Stimulated activated naive CD8-positive, alpha-beta T cell treated with anti-CD3 and anti-CD28 coated beads, Interleukin-15, amount 100 ng/mL, for 72 hours (primary cell): Measurements from ENCODE around the gene PPIB.
A peak's percentile ranks its signal among the peaks of the same experiment; 100 is the strongest.
"Not testable (repeated sequence)": the region's sequence is repeated elsewhere in the genome, so short reads cannot be mapped to it uniquely, and the experiment has no call there.

ENCODE experiments used
- ATAC-seq: fragments of 150-1000 bp; cut with Tn5 transposase; 2 replicates; pipeline ENCODE4 v1.10.0; 2021; ENCODE audit warnings: mild to moderate bottlenecking, moderate library complexity
- DNase-seq, 2 donors: peaks; one replicate each; pipeline ENCODE4 v3.0.0; 2021 to 2022
- H3K27ac Mint-ChIP-seq, 2 donors: one replicate each; pipeline ENCODE4 v1.8.0; 2022; ENCODE audit warnings: mild to moderate bottlenecking in 2 of 2, mixed read lengths in 2 of 2, moderate library complexity in 2 of 2
- H3K27me3 Mint-ChIP-seq: one replicate; pipeline ENCODE4 v1.8.0; 2022; ENCODE audit warnings: mixed read lengths
- H3K4me1 Mint-ChIP-seq: one replicate; pipeline ENCODE4 v1.8.0; 2022; ENCODE audit warnings: mild to moderate bottlenecking, mixed read lengths
- H3K4me3 Mint-ChIP-seq, 2 donors: one replicate each; pipeline ENCODE4 v1.8.0; 2022; ENCODE audit warnings: mild to moderate bottlenecking in 2 of 2, mixed read lengths in 2 of 2, moderate library complexity in 1 of 2
- H3K9me3 Mint-ChIP-seq, 2 donors: one replicate each; pipeline ENCODE4 v1.8.0; 2022; ENCODE audit warnings: mixed read lengths in 2 of 2

Gene PPIB

GRCh38 chr15:64133623-64134344 lies 29.0 kb downstream of the PPIB start:
- ATAC-seq (no peak), DNase-seq (no peak)
- H3K9me3 Mint-ChIP-seq: no peaks in the 10 kb centered on the region
- no peak overlapping the region for H3K4me3 Mint-ChIP-seq
- no peaks in the 10 kb centered on the region for H3K27me3 Mint-ChIP-seq
- no peak overlapping the region for H3K27ac Mint-ChIP-seq
- H3K4me1 Mint-ChIP-seq: no peaks in the 10 kb centered on the region

GRCh38 chr15:64132217-64132616 lies 30.6 kb downstream of the PPIB start:
- ATAC-seq: no peak
- Mint-ChIP-seq H3K27ac (peak overlapping the region in 1 of 2 donors; percentile 88), H3K4me1 (no peaks in the 10 kb centered on the region)

GRCh38 chr15:64131547-64131946 lies 31.3 kb downstream of the PPIB start:
- DNase-seq: no peak
- H3K4me1 Mint-ChIP-seq: no peaks in the 10 kb centered on the region
- no peaks in the 10 kb centered on the region for H3K27me3 Mint-ChIP-seq
- no peaks in the 10 kb centered on the region for H3K9me3 Mint-ChIP-seq
- no peak for ATAC-seq
- no peak overlapping the region for H3K4me3 Mint-ChIP-seq
- H3K27ac Mint-ChIP-seq: peak overlapping the region in 1 of 2 donors; percentile 75

More at GRCh38 chr15:64132217-64132616, 30.6 kb downstream of the PPIB start:
- Mint-ChIP-seq H3K27me3 (no peaks in the 10 kb centered on the region), H3K4me3 (no peak overlapping the region), H3K9me3 (no peaks in the 10 kb centered on the region)
- DNase-seq: no peak

- no peak overlapping the region for H3K4me3 Mint-ChIP-seq
- no peaks in the 10 kb centered on the region for H3K4me1 Mint-ChIP-seq
- DNase-seq (no peak), ATAC-seq (no peak)
- H3K27ac Mint-ChIP-seq: no peak overlapping the region
- no peaks in the 10 kb centered on the region for H3K27me3 Mint-ChIP-seq
- no peaks in the 10 kb centered on the region for H3K9me3 Mint-ChIP-seq
Measured at GRCh38 chr15:64130159-64130558, 32.7 kb downstream of the PPIB start.

GRCh38 chr15:64127521-64128270 lies 35.1 kb downstream of the PPIB start:
- H3K4me1 Mint-ChIP-seq: no peaks in the 10 kb centered on the region
- no peaks in the 10 kb centered on the region for H3K9me3 Mint-ChIP-seq
- no peak overlapping the region for H3K4me3 Mint-ChIP-seq
- no peak for DNase-seq
- peak overlapping the region in 1 of 2 donors; percentile 62 for H3K27ac Mint-ChIP-seq
- H3K27me3 Mint-ChIP-seq: no peaks in the 10 kb centered on the region
- ATAC-seq: no peak

GRCh38 chr15:64125978-64126377 lies 36.8 kb downstream of the PPIB start:
- Mint-ChIP-seq H3K4me3 (no peak overlapping the region), H3K27ac (no peak overlapping the region), H3K27me3 (no peaks in the 10 kb centered on the region), H3K4me1 (no peaks in the 10 kb centered on the region), H3K9me3 (no peaks in the 10 kb centered on the region)
- DNase-seq (no peak), ATAC-seq (no peak)

- Mint-ChIP-seq H3K4me1 (no peaks in the 10 kb centered on the region), H3K4me3 (no peak overlapping the region), H3K27ac (no peak overlapping the region)
Measured at GRCh38 chr15:64122936-64123351, 39.9 kb downstream of the PPIB start.

GRCh38 chr15:64122444-64122843 lies 40.4 kb downstream of the PPIB start:
- DNase-seq (no peak), ATAC-seq (no peak)
- no peak overlapping the region for H3K4me3 Mint-ChIP-seq
- H3K4me1 Mint-ChIP-seq: no peaks in the 10 kb centered on the region
- H3K27me3 Mint-ChIP-seq: no peaks in the 10 kb centered on the region
- no peak overlapping the region for H3K27ac Mint-ChIP-seq
- H3K9me3 Mint-ChIP-seq: no peaks in the 10 kb centered on the region

More at GRCh38 chr15:64122936-64123351, 39.9 kb downstream of the PPIB start:
- Mint-ChIP-seq H3K27me3 (no peaks in the 10 kb centered on the region), H3K9me3 (no peaks in the 10 kb centered on the region)
- no peak for ATAC-seq
- no peak for DNase-seq

GRCh38 chr15:64121614-64122013 lies 41.2 kb downstream of the PPIB start:
- Mint-ChIP-seq H3K9me3 (no peaks in the 10 kb centered on the region), H3K27ac (no peak overlapping the region), H3K4me1 (no peaks in the 10 kb centered on the region), H3K27me3 (no peaks in the 10 kb centered on the region), H3K4me3 (no peak overlapping the region)
- DNase-seq (no peak), ATAC-seq (no peak)

GRCh38 chr15:64120322-64120721 lies 42.5 kb downstream of the PPIB start:
- not testable (repeated sequence) for H3K4me3 Mint-ChIP-seq, H3K27me3 Mint-ChIP-seq, ATAC-seq, DNase-seq, H3K4me1 Mint-ChIP-seq, H3K9me3 Mint-ChIP-seq
- peak overlapping the region in 1 of 2 donors; percentile 78 for H3K27ac Mint-ChIP-seq

- Mint-ChIP-seq H3K27ac (peak overlapping the region in 1 of 2 donors; percentile 91), H3K4me3 (no peak overlapping the region), H3K27me3 (no peaks in the 10 kb centered on the region), H3K9me3 (no peaks in the 10 kb centered on the region), H3K4me1 (no peaks in the 10 kb centered on the region)
- DNase-seq (no peak), ATAC-seq (no peak)
Measured at GRCh38 chr15:64117759-64118487, 44.9 kb downstream of the PPIB start.

DNA sequence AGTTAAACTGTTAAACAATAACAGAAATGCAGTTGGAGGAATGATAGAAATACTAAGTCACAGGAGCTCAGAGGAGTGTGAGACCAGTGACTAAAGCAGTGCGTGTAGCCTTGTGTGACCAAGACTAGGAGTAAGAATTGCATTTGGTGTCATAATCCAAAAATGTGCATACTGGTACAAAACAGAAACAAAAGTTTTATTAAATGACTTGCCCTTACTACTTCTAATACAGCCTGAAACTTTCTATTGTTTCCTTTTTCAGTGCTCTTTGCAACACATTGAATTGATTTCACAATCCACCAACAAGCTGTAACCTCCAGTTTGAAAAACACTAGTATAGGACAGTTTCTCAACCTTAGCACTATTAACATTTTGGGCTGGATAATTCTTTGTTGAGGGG lies 49.9 kb downstream of the PPIB start:
- H3K27ac Mint-ChIP-seq: peak overlapping the region in 1 of 2 donors; percentile 88
- H3K27me3 Mint-ChIP-seq: no peaks in the 10 kb centered on the region
- H3K4me3 Mint-ChIP-seq: no peak overlapping the region
- H3K9me3 Mint-ChIP-seq: no peaks in the 10 kb centered on the region
- H3K4me1 Mint-ChIP-seq: peaks cover 36% of the 10 kb centered on the region
- no peak for DNase-seq
- peak; percentile 75 for ATAC-seq

DNA sequence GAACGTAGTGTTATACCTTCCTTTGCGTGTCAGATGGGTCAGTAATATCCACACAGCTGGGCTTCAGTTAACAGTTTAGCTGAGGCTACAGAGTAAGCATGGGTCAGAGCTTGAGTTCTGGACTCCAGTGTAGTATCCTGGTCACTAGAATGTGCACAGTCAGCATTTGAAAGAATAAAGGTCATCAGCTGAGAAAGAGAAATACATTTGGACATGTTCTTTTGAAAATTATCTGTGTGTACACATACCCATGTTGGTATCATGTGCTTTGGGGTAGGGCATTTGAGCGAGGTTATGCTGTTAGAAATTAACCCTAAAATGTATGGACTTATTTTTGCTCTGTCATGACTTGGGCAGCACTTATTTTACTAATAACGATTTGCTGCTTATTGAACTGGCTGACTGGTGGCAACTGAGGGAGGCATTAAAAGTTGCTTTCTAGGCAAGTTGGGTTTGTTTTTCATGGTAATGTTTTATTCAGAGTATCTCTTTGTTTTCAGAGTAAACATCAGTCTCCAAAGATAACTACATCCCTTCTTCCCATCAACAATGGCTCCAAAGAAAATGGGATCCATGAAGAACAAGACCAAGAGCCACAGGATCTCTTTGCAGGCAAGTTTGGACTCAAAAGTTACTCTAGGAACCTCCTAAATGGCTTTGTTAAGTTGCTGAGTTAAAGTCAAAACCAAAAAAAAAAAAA lies 50.6 kb downstream of the PPIB start:
- H3K27me3 Mint-ChIP-seq: no peaks in the 10 kb centered on the region
- H3K27ac Mint-ChIP-seq: peak overlapping the region; percentile 39 to 87
- no peak for ATAC-seq
- peaks cover 36% of the 10 kb centered on the region for H3K4me1 Mint-ChIP-seq
- H3K9me3 Mint-ChIP-seq: no peaks in the 10 kb centered on the region
- H3K4me3 Mint-ChIP-seq: no peak overlapping the region
- no peak for DNase-seq

- peak overlapping the region in 1 of 2 donors; percentile 39 for H3K27ac Mint-ChIP-seq
- no peak for ATAC-seq
- H3K4me1 Mint-ChIP-seq: peaks cover 41% of the 10 kb centered on the region
- no peak overlapping the region for H3K4me3 Mint-ChIP-seq
- H3K9me3 Mint-ChIP-seq: no peaks in the 10 kb centered on the region
- H3K27me3 Mint-ChIP-seq: no peaks in the 10 kb centered on the region
- no peak for DNase-seq
Measured at GRCh38 chr15:64111679-64112050, 51.2 kb downstream of the PPIB start.

DNA sequence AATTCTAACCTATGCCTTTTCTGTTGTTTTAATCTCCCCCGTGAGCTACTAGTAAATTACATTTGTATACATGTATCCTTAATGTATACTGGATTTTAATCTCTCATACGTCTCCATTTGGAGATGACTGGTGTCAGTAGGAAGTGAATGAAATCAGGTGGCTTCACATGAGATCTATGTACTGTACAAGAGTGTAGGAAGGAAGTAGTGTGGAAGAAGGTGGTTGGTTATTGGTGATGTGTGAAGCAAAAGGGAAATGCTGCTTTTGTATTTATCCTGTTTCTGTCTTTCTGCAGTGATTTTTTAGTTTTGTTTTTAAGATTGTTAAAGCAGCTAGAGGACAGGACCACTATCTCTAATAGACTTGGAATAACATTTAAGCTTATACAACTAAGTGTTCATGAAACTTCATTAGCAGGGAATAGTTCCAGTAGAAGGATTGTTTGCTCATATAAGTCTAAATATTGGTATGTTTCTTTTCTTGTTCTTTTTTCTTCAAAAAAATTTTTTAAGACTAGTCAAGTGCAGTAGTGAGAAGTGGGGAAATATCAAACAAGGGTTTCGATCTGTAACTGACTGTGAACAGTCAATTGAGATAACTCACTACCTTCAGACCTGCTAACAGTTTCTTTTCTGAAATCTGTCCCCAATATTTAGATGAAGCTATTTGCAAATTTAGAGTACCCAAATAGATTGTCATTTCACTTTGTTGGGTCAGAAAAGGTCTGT lies 51.7 kb downstream of the PPIB start:
- ATAC-seq (peak; percentile 43), DNase-seq (no peak)
- H3K27me3 Mint-ChIP-seq: no peaks in the 10 kb centered on the region
- H3K9me3 Mint-ChIP-seq: no peaks in the 10 kb centered on the region
- H3K27ac Mint-ChIP-seq: peak overlapping the region; percentile 12 to 63
- peaks cover 46% of the 10 kb centered on the region for H3K4me1 Mint-ChIP-seq
- H3K4me3 Mint-ChIP-seq: no peak overlapping the region
